Anterior cingulate cortex (tissue), 58 donors: ENCODE measurements around the gene BCOR.

ENCODE experiments used
- DNase-seq, 58 donors: peaks; one replicate each; lab custom pipeline; 2025; lab: John Stamatoyannopoulos, UW

Gene BCOR

GRCh38 chrX:40088299-40088625, 9.5 kb downstream of the BCOR start:
- no peak for DNase-seq

GRCh38 chrX:40087425-40088298, 10.1 kb downstream of the BCOR start:
- no peak for DNase-seq

- peak in 42 of 58 donors; percentile 2 to 75 (median 45) for DNase-seq
These were observed 11.0 kb downstream of the BCOR start for GRCh38 chrX:40086569-40087335.

GRCh38 chrX:40085714-40086113, 12.0 kb downstream of the BCOR start:
- DNase-seq = peak in 3 of 58 donors; percentile 4 to 13 (median 7)

GRCh38 chrX:40085102-40085551, 12.6 kb downstream of the BCOR start:
- DNase-seq = peak in 1 of 58 donors; percentile 10

GRCh38 chrX:40084471-40085101, 13.2 kb downstream of the BCOR start:
- no peak for DNase-seq

GRCh38 chrX:40083979-40084359, 13.8 kb downstream of the BCOR start:
- DNase-seq = no peak

GRCh38 chrX:40083120-40083978, 14.4 kb downstream of the BCOR start:
- peak in 2 of 58 donors; percentile 8 to 9 for DNase-seq

GRCh38 chrX:40082447-40083119, 15.2 kb downstream of the BCOR start:
- no peak for DNase-seq

- DNase-seq = no peak
These were observed 16.1 kb downstream of the BCOR start for GRCh38 chrX:40081679-40082068.

- no peak for DNase-seq
These were observed 16.7 kb downstream of the BCOR start for GRCh38 chrX:40080894-40081678.

GRCh38 chrX:40079572-40079971, 18.2 kb downstream of the BCOR start:
- no peak for DNase-seq

- DNase-seq = peak in 1 of 58 donors; percentile 3
These were observed 19.1 kb downstream of the BCOR start for GRCh38 chrX:40078489-40079227.

GRCh38 chrX:40077906-40078305, 19.9 kb downstream of the BCOR start:
- no peak for DNase-seq

GRCh38 chrX:40076750-40077575, 20.8 kb downstream of the BCOR start:
- DNase-seq = no peak

GRCh38 chrX:40074959-40075332, 22.8 kb downstream of the BCOR start:
- no peak for DNase-seq
